ENCODE measurements around the gene DLL4. TPM values are rescaled to one million over a fixed set of nuclear protein-coding genes. Genes with fewer than 3 reads are reported as not detected.

DLL4 gene
- total and polyA plus RNA-seq, 10 donors = 1.2 to 26.3 (median 10.2) TPM

GRCh38 chr15:40955141-40955903 is 26.2 kb downstream of the DLL4 start:
- no peak overlapping the region for H3K4me3 ChIP-seq
- intact Hi-C loops (cut with DNase I; ENCODE audit: low total_unique reads) = no loop called here
- no peaks in the 10 kb centered on the region for H3K36me3 ChIP-seq
- no peak overlapping the region for H3K27ac ChIP-seq
- WGBS, 5 donors = 77 to 93% (median 90%) methylated on average over 10 to 20 of the region's 20 CpGs
- H3K9me3 ChIP-seq = no peaks in the 10 kb centered on the region
- no peak for TF ChIP-seq CTCF (IDR thresholded peaks at IDR 0.05 in 8 of 11, conservative IDR thresholded peaks at IDR 0.05 in 3 of 11)
- TF ChIP-seq POLR2AphosphoS5 (IDR thresholded peaks at IDR 0.05) = no peak
- no peak for TF ChIP-seq POLR2A (IDR thresholded peaks at IDR 0.05)
- peaks cover 0 to 5% (median 0%) of the 10 kb centered on the region in 7 donors for H3K27me3 ChIP-seq (replicated peaks in 1 of 7)
- H3K4me1 ChIP-seq = peaks cover 8 to 28% (median 24%) of the 10 kb centered on the region in 6 donors
- peak; percentile 71 for DNase-seq

GRCh38 chr15:40955930-40956540 is 26.9 kb downstream of the DLL4 start:
- peak; percentile 56 for DNase-seq
- TF ChIP-seq POLR2AphosphoS5 (IDR thresholded peaks at IDR 0.05) (no peak), CTCF (IDR thresholded peaks at IDR 0.05 in 8 of 11, conservative IDR thresholded peaks at IDR 0.05 in 3 of 11) (no peak), POLR2A (IDR thresholded peaks at IDR 0.05) (no peak)
- Histone ChIP-seq H3K4me1 (peaks cover 8 to 36% (median 26%) of the 10 kb centered on the region in 6 donors), H3K27ac (no peak overlapping the region), H3K4me3 (no peak overlapping the region), H3K27me3 (replicated peaks in 1 of 7) (no peaks in the 10 kb centered on the region), H3K9me3 (no peaks in the 10 kb centered on the region), H3K36me3 (no peaks in the 10 kb centered on the region)
- WGBS, 5 donors = 86 to 96% (median 92%) methylated on average over 3 of the region's 3 CpGs
- intact Hi-C loops (cut with DNase I; ENCODE audit: low total_unique reads) = no loop called here

- Histone ChIP-seq H3K36me3 (no peaks in the 10 kb centered on the region), H3K4me1 (peaks cover 8 to 38% (median 26%) of the 10 kb centered on the region in 6 donors), H3K9me3 (no peaks in the 10 kb centered on the region), H3K4me3 (no peak overlapping the region), H3K27ac (no peak overlapping the region), H3K27me3 (replicated peaks in 1 of 7) (no peaks in the 10 kb centered on the region)
- no peak for TF ChIP-seq POLR2A (IDR thresholded peaks at IDR 0.05)
- no peak for TF ChIP-seq CTCF (IDR thresholded peaks at IDR 0.05 in 8 of 11, conservative IDR thresholded peaks at IDR 0.05 in 3 of 11)
- no peak for TF ChIP-seq POLR2AphosphoS5 (IDR thresholded peaks at IDR 0.05)
- DNase-seq = peak; percentile 40
- intact Hi-C loops (cut with DNase I; ENCODE audit: low total_unique reads) = no loop called here
- 81 to 95% (median 88%) methylated on average over 3 of the region's 3 CpGs for WGBS, 5 donors
Measured at GRCh38 chr15:40956541-40956982, 27.4 kb downstream of the DLL4 start.

GRCh38 chr15:40957041-40957555 is 28.0 kb downstream of the DLL4 start:
- Histone ChIP-seq H3K4me1 (peaks cover 8 to 38% (median 25%) of the 10 kb centered on the region in 6 donors), H3K4me3 (no peak overlapping the region), H3K27me3 (replicated peaks in 1 of 7) (no peaks in the 10 kb centered on the region), H3K27ac (no peak overlapping the region), H3K36me3 (no peaks in the 10 kb centered on the region), H3K9me3 (no peaks in the 10 kb centered on the region)
- no peak for TF ChIP-seq POLR2A (IDR thresholded peaks at IDR 0.05)
- TF ChIP-seq POLR2AphosphoS5 (IDR thresholded peaks at IDR 0.05) = no peak
- no peak for TF ChIP-seq CTCF (IDR thresholded peaks at IDR 0.05 in 8 of 11, conservative IDR thresholded peaks at IDR 0.05 in 3 of 11)
- intact Hi-C loops (cut with DNase I; ENCODE audit: low total_unique reads) = no loop called here
- peak; percentile 41 for DNase-seq
- 85 to 94% (median 88%) methylated on average over 4 of the region's 4 CpGs for WGBS, 5 donors

Measured in spleen (tissue), 11 donors.